GM18502 (cell line): ENCODE measurements around the gene ARHGEF18.
"Not testable (repeated sequence)": the region's sequence is repeated elsewhere in the genome, so short reads cannot be mapped to it uniquely, and the experiment has no call there.

ENCODE experiments used
- ATAC-seq: cut with Tn5 transposase; IDR thresholded peaks from one replicate; pipeline ENCODE4 v1.9.1; 2021; ENCODE audit warnings: mild to moderate bottlenecking; ENCODE audit not compliant: unreplicated experiment, poor library complexity

The ARHGEF18 gene

GRCh38 chr19:7348587-7349230 is at the start of gene ARHGEF18:
Gene ARHGEF18, plus strand, starts transcription at chr19:7348937. Its CDS starts 13,954 bp downstream, at chr19:7362891.
- ATAC-seq, result no peak

- no peak for ATAC-seq
Measured at GRCh38 chr19:7301525-7301924, 47.2 kb upstream of the ARHGEF18 start.

- no peak for ATAC-seq
Measured at GRCh38 chr19:7303470-7303869, 45.3 kb upstream of the ARHGEF18 start.

- no peak for ATAC-seq
Measured at GRCh38 chr19:7304200-7304599, 44.5 kb upstream of the ARHGEF18 start.

GRCh38 chr19:7307590-7308218 is 41.0 kb upstream of the ARHGEF18 start:
- ATAC-seq, result no peak

- ATAC-seq, result not testable (repeated sequence)
Measured at GRCh38 chr19:7308327-7308726, 40.4 kb upstream of the ARHGEF18 start.

GRCh38 chr19:7311911-7312310 is 36.8 kb upstream of the ARHGEF18 start:
- no peak for ATAC-seq

GRCh38 chr19:7312816-7313215 is 35.9 kb upstream of the ARHGEF18 start:
- no peak for ATAC-seq

- ATAC-seq, result no peak
Measured at GRCh38 chr19:7318176-7318575, 30.6 kb upstream of the ARHGEF18 start.

GRCh38 chr19:7326105-7326877 is 22.4 kb upstream of the ARHGEF18 start:
- ATAC-seq, result no peak

GRCh38 chr19:7327802-7328201 is 20.9 kb upstream of the ARHGEF18 start:
- ATAC-seq, result no peak

GRCh38 chr19:7328647-7329046 is 20.1 kb upstream of the ARHGEF18 start:
- no peak for ATAC-seq

- no peak for ATAC-seq
Measured at GRCh38 chr19:7331446-7331845, 17.3 kb upstream of the ARHGEF18 start.

- no peak for ATAC-seq
Measured at GRCh38 chr19:7333198-7334118, 15.3 kb upstream of the ARHGEF18 start.

GRCh38 chr19:7336321-7336973 is 12.3 kb upstream of the ARHGEF18 start:
- no peak for ATAC-seq

GRCh38 chr19:7337380-7338194 is 11.2 kb upstream of the ARHGEF18 start:
- ATAC-seq, result peak; percentile 78

GRCh38 chr19:7340959-7341837 is 7.5 kb upstream of the ARHGEF18 start:
- ATAC-seq, result no peak

- ATAC-seq, result no peak
Measured at GRCh38 chr19:7342143-7342542, 6.6 kb upstream of the ARHGEF18 start.
